HCT116 (cell line): ENCODE results near the gene TENT5A.

Experiments used
- CBX3 ChIP-seq: IDR thresholded peaks from 2 replicates; pipeline ENCODE4 v1.6.1; 2012; ENCODE audit warnings: low read depth
- CTCF ChIP-seq, 3 experiments: fragments of 200-600 bp in 1 of 3; sonication (generic) in 1 of 3; IDR thresholded peaks in 2 of 3; conservative IDR thresholded peaks in 1 of 3; 2 replicates each; pipeline ENCODE4 v1.5.1; 2012 to 2017; ENCODE audit warnings: low read depth in 2 of 3, low read length in 2 of 3, antibody characterized with exemption in 1 of 3, borderline replicate concordance in 1 of 3, control low read depth in 1 of 3, mild to moderate bottlenecking in 1 of 3, mixed read lengths in 1 of 3, mixed run types in 1 of 3, moderate library complexity in 1 of 3; ENCODE audit not compliant: insufficient read depth in 1 of 3
- MAX ChIP-seq: IDR thresholded peaks from 2 replicates; pipeline ENCODE4 v1.6.1; 2012
- SP1 ChIP-seq: IDR thresholded peaks from 2 replicates; pipeline ENCODE4 v1.6.1; 2012; ENCODE audit warnings: low read depth
- ZNF274 ChIP-seq: fragments of 200-500 bp; sonication (Bioruptor generic); IDR thresholded peaks from 2 replicates; pipeline ENCODE4 v1.6.1; 2014; ENCODE audit warnings: mild to moderate bottlenecking, low read depth, low read length, inconsistent platforms

GRCh38 chr6:81756690-81757089 lies 4.2 kb upstream of the TENT5A start:
- no peak for TF ChIP-seq CTCF (IDR thresholded peaks at IDR 0.05 in 2 of 3, conservative IDR thresholded peaks at IDR 0.05 in 1 of 3; ENCODE audit: borderline replicate concordance in 1 of 3, insufficient read depth in 1 of 3, low read depth in 2 of 3, low read length in 2 of 3)
- no peak for TF ChIP-seq CBX3
- no peak for TF ChIP-seq ZNF274
- TF ChIP-seq MAX, result no peak
- no peak for TF ChIP-seq SP1
